ENCODE data around the gene PTGR2.
"Not testable (repeated sequence)": the region's sequence is repeated elsewhere in the genome, so short reads cannot be mapped to it uniquely, and the experiment has no call there.

Gene PTGR2

DNA sequence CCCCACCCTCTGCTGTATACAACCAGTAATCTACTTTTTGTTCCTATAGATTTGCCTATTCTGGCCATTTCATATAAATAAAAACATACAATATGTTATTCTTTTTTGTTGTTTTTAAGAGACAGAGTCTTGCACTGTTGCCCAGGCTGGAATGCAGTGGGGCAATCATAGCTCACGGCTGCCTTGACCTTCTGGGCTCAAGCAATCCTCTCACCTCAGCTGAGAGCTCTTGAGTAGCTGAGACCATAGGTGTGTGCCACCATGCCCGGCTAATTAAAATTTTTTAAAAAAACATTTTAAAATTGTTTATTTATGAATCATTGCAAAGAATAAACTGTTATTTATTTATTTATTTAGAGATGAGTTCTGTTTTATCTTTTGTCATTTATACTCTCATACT is 11.6 kb downstream of the PTGR2 start:
- Histone ChIP-seq H3K4me3 (ENCODE audit: low read depth, low read length) (no peak overlapping the region), H3K27ac (ENCODE audit: low read depth, low read length) (no peak overlapping the region), H3K36me3 (ENCODE audit: control insufficient read depth, insufficient read depth, low read length) (peaks cover 55% of the 10 kb centered on the region), H3K4me1 (ENCODE audit: control insufficient read depth, insufficient read depth, low read length) (no peaks in the 10 kb centered on the region), H3K27me3 (ENCODE audit: control insufficient read depth, insufficient read depth, low read length) (no peaks in the 10 kb centered on the region), H3K9ac (ENCODE audit: low read length) (no peak overlapping the region), H3K9me3 (ENCODE audit: control insufficient read depth, insufficient read depth, low read depth, low read length) (no peaks in the 10 kb centered on the region)

DNA sequence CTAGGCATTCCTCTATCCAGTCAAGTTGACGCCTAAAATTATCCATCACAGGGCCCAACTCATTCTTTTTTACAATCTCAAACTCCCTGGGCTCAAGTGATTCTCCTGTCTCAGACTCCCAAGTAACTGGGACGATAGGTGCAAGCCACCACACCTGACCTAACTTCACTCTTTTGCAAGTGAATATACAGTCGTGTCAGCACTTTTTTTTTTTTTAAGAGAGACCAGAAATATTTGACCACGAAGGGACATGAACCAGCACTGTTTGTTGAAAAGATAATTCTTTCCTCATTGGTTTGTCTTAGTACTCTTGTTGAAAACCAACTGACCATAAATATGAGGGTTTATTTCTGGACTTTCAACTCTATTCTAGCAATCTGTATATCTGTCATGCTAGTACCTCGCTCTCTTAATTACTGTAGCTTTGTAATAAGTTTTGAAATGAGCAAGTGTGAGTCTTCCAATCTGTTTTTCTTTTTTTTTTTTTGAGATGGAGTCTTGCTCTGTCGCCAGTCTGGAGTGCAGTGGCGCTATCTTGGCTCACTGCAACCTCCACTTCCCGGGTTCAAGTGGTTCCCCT is 14.0 kb downstream of the PTGR2 start:
- Histone ChIP-seq H3K27me3 (ENCODE audit: control insufficient read depth, insufficient read depth, low read length) (no peaks in the 10 kb centered on the region), H3K27ac (ENCODE audit: low read depth, low read length) (no peak overlapping the region), H3K36me3 (ENCODE audit: control insufficient read depth, insufficient read depth, low read length) (peaks cover 47% of the 10 kb centered on the region), H3K4me3 (ENCODE audit: low read depth, low read length) (no peak overlapping the region), H3K4me1 (ENCODE audit: control insufficient read depth, insufficient read depth, low read length) (no peaks in the 10 kb centered on the region), H3K9me3 (ENCODE audit: control insufficient read depth, insufficient read depth, low read depth, low read length) (no peaks in the 10 kb centered on the region), H3K9ac (ENCODE audit: low read length) (no peak overlapping the region)

DNA sequence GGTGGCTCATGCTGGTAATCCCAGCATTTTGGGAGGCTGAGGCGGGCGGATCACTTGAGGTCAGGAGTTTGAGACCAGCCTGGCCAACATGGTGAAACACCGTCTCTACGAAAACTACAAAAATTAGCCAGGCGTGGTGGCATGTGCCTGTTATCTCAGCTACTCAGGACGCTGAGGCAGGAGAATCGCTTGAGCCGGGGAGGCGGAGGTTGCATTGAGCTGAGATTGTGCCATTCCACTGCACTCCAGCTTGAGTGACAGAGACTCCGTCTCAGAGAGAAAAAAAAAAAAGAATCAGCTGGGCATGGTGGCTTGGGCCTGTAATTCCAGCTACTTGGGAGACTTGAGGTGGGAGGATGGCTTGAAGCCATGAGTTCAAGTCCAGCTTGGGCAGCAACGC is 18.1 kb downstream of the PTGR2 start:
- not testable (repeated sequence) for H3K9ac ChIP-seq (ENCODE audit: low read length); H3K27ac ChIP-seq (ENCODE audit: low read depth, low read length); H3K9me3 ChIP-seq (ENCODE audit: control insufficient read depth, insufficient read depth, low read depth, low read length); H3K4me1 ChIP-seq (ENCODE audit: control insufficient read depth, insufficient read depth, low read length); H3K4me3 ChIP-seq (ENCODE audit: low read depth, low read length); H3K27me3 ChIP-seq (ENCODE audit: control insufficient read depth, insufficient read depth, low read length)
- peaks cover 23% of the 10 kb centered on the region for H3K36me3 ChIP-seq (ENCODE audit: control insufficient read depth, insufficient read depth, low read length)

DNA sequence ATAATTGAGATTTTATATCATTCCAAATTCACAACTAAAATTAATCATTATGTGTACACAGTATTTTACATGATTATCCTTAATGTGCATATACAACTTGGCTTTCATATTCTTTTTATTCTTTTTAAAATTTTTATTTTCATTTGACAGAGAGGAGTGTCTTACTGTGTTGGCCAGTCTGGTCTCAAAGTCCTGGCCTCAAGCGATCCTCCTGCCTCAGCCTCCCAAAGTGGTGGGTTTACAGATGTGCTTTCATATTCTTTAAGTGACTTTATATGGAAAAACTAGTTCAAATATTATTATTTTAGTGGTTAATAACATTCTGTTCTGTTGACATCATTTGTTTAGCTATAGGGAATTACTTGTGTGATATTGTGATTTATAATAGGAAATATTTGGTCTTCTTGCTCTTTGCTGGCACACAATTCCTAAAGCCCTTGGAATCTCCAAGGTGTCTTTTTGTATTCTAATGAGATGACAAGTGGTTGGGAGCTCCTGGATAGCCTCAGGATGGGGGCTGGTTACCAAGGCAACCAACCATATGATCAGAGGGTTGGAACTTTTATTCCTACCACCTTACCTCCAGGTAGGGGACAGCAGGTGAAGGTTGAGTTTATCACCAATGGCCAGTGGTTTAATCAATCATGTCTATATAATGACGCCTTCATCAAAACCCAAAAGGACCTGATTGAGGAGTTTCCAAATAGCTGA is 19.0 kb downstream of the PTGR2 start:
- Histone ChIP-seq H3K27ac (ENCODE audit: low read depth, low read length) (no peak overlapping the region), H3K9ac (ENCODE audit: low read length) (no peak overlapping the region), H3K4me3 (ENCODE audit: low read depth, low read length) (no peak overlapping the region), H3K4me1 (ENCODE audit: control insufficient read depth, insufficient read depth, low read length) (no peaks in the 10 kb centered on the region), H3K27me3 (ENCODE audit: control insufficient read depth, insufficient read depth, low read length) (no peaks in the 10 kb centered on the region), H3K9me3 (ENCODE audit: control insufficient read depth, insufficient read depth, low read depth, low read length) (no peaks in the 10 kb centered on the region), H3K36me3 (ENCODE audit: control insufficient read depth, insufficient read depth, low read length) (peaks cover 16% of the 10 kb centered on the region)

DNA sequence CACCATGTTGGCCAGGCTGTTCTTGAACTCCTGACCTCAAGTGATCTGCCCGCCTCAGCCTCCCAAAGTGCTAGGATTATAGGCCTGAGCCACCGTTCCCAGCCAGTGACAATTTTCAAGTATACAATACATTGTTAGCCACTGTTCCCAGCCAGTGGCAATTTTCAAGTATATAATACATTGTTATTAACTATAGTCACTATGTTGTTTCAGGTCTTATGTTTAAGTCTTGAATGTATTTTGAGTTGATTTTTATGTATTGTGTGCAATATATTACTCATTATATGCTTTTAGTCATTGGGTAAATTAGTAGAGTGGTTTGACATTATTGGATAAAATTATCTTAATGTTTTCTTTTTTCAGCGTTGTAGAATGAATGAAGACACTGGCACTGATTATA is 22.0 kb downstream of the PTGR2 start:
- Histone ChIP-seq H3K9me3 (ENCODE audit: control insufficient read depth, insufficient read depth, low read depth, low read length) (no peaks in the 10 kb centered on the region), H3K4me1 (ENCODE audit: control insufficient read depth, insufficient read depth, low read length) (no peaks in the 10 kb centered on the region), H3K9ac (ENCODE audit: low read length) (no peak overlapping the region), H3K27ac (ENCODE audit: low read depth, low read length) (no peak overlapping the region), H3K27me3 (ENCODE audit: control insufficient read depth, insufficient read depth, low read length) (no peaks in the 10 kb centered on the region), H3K4me3 (ENCODE audit: low read depth, low read length) (no peak overlapping the region), H3K36me3 (ENCODE audit: control insufficient read depth, insufficient read depth, low read length) (peaks cover 9% of the 10 kb centered on the region; the same call in 1 of the 2 replicates)

DNA sequence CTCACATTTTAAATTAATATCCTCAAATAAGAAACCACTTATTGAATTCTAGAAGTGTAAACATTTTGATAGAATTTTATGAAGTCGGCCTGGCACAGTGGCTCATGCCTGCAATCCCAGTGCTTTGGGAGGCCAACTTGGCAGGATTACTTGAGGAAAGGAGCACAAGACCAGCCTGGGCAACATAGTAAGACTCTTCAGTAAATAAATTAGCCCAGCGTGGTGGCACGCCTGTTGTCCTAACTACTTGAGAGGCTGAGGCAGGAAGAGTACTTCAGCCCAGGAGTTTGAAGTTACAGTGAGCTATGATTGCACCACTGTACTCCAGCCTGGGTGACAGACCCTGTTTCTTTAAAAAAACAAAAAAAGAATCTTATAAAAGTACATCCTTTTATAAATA is 26.2 kb downstream of the PTGR2 start:
- Histone ChIP-seq H3K9ac (ENCODE audit: low read length) (no peak overlapping the region), H3K9me3 (ENCODE audit: control insufficient read depth, insufficient read depth, low read depth, low read length) (no peaks in the 10 kb centered on the region), H3K27me3 (ENCODE audit: control insufficient read depth, insufficient read depth, low read length) (no peaks in the 10 kb centered on the region), H3K36me3 (ENCODE audit: control insufficient read depth, insufficient read depth, low read length) (peaks cover 18% of the 10 kb centered on the region), H3K27ac (ENCODE audit: low read depth, low read length) (no peak overlapping the region), H3K4me3 (ENCODE audit: low read depth, low read length) (no peak overlapping the region), H3K4me1 (ENCODE audit: control insufficient read depth, insufficient read depth, low read length) (no peaks in the 10 kb centered on the region)

DNA sequence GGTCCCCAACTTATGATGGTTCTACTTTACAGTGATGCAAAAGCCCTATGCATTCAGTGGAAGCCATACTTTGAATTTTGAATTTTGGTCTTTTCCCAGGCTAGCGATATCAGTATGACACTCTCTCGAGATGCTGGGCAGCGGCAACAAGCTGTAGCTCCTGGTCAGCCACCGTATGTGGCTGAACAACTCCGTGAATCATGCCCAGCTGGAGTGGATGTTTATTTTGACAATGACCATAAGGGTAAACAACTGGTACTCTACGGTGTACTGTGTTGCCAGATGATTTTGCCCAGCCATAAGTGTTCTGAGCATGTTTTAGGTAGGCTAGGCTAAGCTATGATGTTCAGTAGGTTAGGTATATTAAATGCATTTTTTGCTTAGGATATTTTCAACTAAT is 26.8 kb downstream of the PTGR2 start:
- Histone ChIP-seq H3K27me3 (ENCODE audit: control insufficient read depth, insufficient read depth, low read length) (no peaks in the 10 kb centered on the region), H3K9me3 (ENCODE audit: control insufficient read depth, insufficient read depth, low read depth, low read length) (no peaks in the 10 kb centered on the region), H3K27ac (ENCODE audit: low read depth, low read length) (no peak overlapping the region), H3K9ac (ENCODE audit: low read length) (no peak overlapping the region), H3K4me1 (ENCODE audit: control insufficient read depth, insufficient read depth, low read length) (no peaks in the 10 kb centered on the region), H3K4me3 (ENCODE audit: low read depth, low read length) (no peak overlapping the region), H3K36me3 (ENCODE audit: control insufficient read depth, insufficient read depth, low read length) (peaks cover 18% of the 10 kb centered on the region)

DNA sequence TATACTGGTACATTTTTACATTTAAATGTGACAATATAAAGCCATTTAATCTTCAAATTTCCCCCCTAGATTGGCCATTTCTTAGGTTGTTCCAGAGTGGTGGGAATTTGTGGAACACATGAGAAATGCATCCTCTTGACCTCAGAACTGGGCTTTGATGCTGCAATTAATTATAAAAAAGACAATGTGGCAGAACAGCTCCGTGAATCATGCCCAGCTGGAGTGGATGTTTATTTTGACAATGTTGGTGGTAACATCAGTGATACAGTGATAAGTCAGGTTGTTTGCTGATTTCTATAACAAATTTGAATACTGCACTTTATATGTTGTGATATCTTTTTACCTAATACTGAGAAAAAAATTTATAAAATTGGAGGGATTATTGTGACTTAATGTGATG is 27.4 kb downstream of the PTGR2 start:
- Histone ChIP-seq H3K9me3 (ENCODE audit: control insufficient read depth, insufficient read depth, low read depth, low read length) (no peaks in the 10 kb centered on the region), H3K4me3 (ENCODE audit: low read depth, low read length) (no peak overlapping the region), H3K27me3 (ENCODE audit: control insufficient read depth, insufficient read depth, low read length) (no peaks in the 10 kb centered on the region), H3K36me3 (ENCODE audit: control insufficient read depth, insufficient read depth, low read length) (peaks cover 17% of the 10 kb centered on the region), H3K27ac (ENCODE audit: low read depth, low read length) (no peak overlapping the region), H3K4me1 (ENCODE audit: control insufficient read depth, insufficient read depth, low read length) (no peaks in the 10 kb centered on the region), H3K9ac (ENCODE audit: low read length) (no peak overlapping the region)

DNA sequence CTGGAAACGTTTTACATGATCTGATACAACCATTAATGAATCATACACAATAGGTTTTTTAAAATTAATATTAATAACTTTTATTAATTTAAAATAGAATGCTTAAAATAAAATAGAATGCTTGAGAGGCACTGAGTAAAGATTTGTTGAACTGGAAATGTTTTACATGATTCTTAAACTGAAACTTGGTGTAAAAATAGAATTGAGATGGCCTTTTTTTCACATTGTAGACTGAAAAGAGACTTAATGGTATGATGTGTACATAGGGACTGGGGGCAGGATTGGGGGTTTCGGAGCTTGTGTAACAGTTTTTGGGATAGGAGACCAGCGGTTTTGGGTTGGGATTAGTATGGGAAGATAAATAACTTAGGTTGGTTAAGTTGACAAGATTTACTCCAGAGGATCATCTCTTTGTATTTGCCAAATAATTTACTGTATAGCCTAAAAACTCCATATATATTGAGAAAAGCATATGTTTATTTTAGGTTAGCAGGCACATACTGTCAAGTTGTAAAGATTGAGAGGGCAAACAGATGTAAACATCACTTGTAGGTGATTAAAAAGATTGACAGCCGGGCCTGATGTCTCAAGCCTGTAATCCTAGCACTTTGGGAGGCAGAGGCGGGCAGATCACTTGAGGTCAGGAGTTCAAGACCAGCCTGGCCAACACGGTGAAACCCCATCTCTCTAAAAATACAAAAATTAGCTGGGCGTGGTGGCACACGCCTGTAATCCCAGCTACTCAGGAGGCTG is 33.0 kb downstream of the PTGR2 start:
- Histone ChIP-seq H3K27me3 (ENCODE audit: control insufficient read depth, insufficient read depth, low read length) (no peaks in the 10 kb centered on the region), H3K4me1 (ENCODE audit: control insufficient read depth, insufficient read depth, low read length) (peaks cover 10% of the 10 kb centered on the region), H3K27ac (ENCODE audit: low read depth, low read length) (no peak overlapping the region), H3K36me3 (ENCODE audit: control insufficient read depth, insufficient read depth, low read length) (peaks cover 13% of the 10 kb centered on the region), H3K9me3 (ENCODE audit: control insufficient read depth, insufficient read depth, low read depth, low read length) (no peaks in the 10 kb centered on the region), H3K9ac (ENCODE audit: low read length) (no peak overlapping the region), H3K4me3 (ENCODE audit: low read depth, low read length) (no peak overlapping the region)

DNA sequence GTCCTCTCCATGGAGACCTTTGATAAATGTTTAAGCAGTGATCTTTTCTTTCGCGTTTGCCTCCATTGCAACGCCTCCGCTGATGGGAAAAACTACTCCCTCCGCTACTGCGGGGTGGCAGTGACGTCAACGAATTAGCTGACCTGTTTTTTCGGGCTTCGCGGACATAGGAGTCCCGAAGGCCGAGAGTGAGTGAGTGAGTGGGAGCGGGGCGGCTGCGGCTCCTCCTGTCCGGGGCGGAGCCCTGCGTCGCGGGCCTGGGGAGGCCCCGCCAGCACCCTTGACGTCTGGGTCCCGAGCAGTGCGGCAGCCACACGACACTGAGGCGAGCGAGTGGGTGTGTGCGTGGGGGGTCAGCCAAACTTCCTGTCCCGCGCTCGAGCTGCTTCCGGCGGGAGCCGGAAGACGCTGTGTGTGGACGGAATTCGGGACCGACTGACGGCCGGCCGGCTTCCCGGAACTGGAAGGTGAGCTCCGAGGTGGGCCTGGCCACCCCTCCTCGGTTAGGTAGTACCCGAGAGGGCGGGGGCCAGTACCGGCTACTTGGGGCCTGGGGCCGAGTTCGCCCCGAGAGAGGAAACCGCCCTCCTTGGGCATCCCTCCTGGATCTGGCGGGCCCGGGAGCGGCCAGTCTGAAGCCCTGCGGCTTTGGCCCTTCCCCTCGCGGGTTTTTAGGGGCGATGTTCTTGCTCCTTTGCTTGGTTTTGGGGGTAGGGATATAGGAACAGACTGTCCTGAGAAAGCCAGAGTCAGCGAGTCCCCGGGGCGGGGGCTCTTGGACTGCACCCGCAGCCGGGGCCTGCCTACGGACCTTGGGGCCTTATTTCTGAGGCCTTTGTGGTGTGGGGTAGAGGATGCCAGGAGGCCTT is 35.1 kb downstream of the PTGR2 start, which contains the start of gene ZNF410:
TSS of gene ZNF410 (plus strand) at position 411 of the 869 bp plus-strand sequence. CDS start 5,317 bp downstream, outside the sequence.
- peak within 1 kb of the TSS; percentile 87 for H3K9ac ChIP-seq (ENCODE audit: low read length)
- peak within 1 kb of the TSS; percentile 88 for H3K4me3 ChIP-seq (ENCODE audit: low read depth, low read length)
- H3K27ac ChIP-seq (ENCODE audit: low read depth, low read length): peak within 1 kb of the TSS; percentile 81; the same call in 1 of the 2 replicates
- H3K9me3 ChIP-seq (ENCODE audit: control insufficient read depth, insufficient read depth, low read depth, low read length): no peaks in the 10 kb centered on the region
- peaks cover 9% of the 10 kb centered on the region for H3K36me3 ChIP-seq (ENCODE audit: control insufficient read depth, insufficient read depth, low read length)
- H3K4me1 ChIP-seq (ENCODE audit: control insufficient read depth, insufficient read depth, low read length): peaks cover 10% of the 10 kb centered on the region
- H3K27me3 ChIP-seq (ENCODE audit: control insufficient read depth, insufficient read depth, low read length): no peaks in the 10 kb centered on the region

All from HUES6 (cell line).